Iris pigment epithelial cell (primary cell): ENCODE results near the gene KLHL5.
A peak's percentile ranks its signal among the peaks of the same experiment; 100 is the strongest.

Experiments
- DNase-seq: peaks from one replicate; pipeline ENCODE4 v3.0.0-alpha.2; 2011; ENCODE audit warnings: low read depth

The KLHL5 gene

GRCh38 chr4:39044364-39044955, 17.6 kb upstream of the KLHL5 start:
- peak; percentile 94 for DNase-seq

- peak; percentile 38 for DNase-seq
These were observed 16.8 kb upstream of the KLHL5 start for GRCh38 chr4:39044956-39045826.

- peak; percentile 65 for DNase-seq
These were observed 16.2 kb upstream of the KLHL5 start for GRCh38 chr4:39045827-39046221.

- DNase-seq: peak; percentile 91
These were observed 15.8 kb upstream of the KLHL5 start for GRCh38 chr4:39046249-39046648.

- peak; percentile 72 for DNase-seq
These were observed 14.4 kb upstream of the KLHL5 start for GRCh38 chr4:39047681-39048080.

GRCh38 chr4:39048311-39048710, 13.7 kb upstream of the KLHL5 start:
- DNase-seq: peak; percentile 58

- no peak for DNase-seq
These were observed 11.4 kb upstream of the KLHL5 start for GRCh38 chr4:39050590-39050989.

GRCh38 chr4:39051492-39051891, 10.5 kb upstream of the KLHL5 start:
- peak; percentile 22 for DNase-seq

- no peak for DNase-seq
These were observed 8.0 kb upstream of the KLHL5 start for GRCh38 chr4:39053983-39054382.

GRCh38 chr4:39054497-39054896, 7.5 kb upstream of the KLHL5 start:
- DNase-seq: peak; percentile 21

- DNase-seq: no peak
These were observed 6.0 kb upstream of the KLHL5 start for GRCh38 chr4:39056023-39056422.

- DNase-seq: no peak
These were observed 575 bp upstream of the KLHL5 start for GRCh38 chr4:39061457-39061856.

- no peak for DNase-seq
These were observed 702 bp downstream of the KLHL5 start for GRCh38 chr4:39062770-39063097.

- DNase-seq: no peak
These were observed 1.4 kb downstream of the KLHL5 start for GRCh38 chr4:39063430-39063829.

- peak; percentile 42 for DNase-seq
These were observed 4.3 kb downstream of the KLHL5 start for GRCh38 chr4:39066371-39066770.

- DNase-seq: no peak
These were observed 5.0 kb downstream of the KLHL5 start for GRCh38 chr4:39067031-39067430.

- DNase-seq: peak; percentile 43
These were observed 5.4 kb downstream of the KLHL5 start for GRCh38 chr4:39067451-39067850.

GRCh38 chr4:39068907-39069306, 6.9 kb downstream of the KLHL5 start:
- DNase-seq: no peak

- no peak for DNase-seq
These were observed 16.8 kb downstream of the KLHL5 start for GRCh38 chr4:39078829-39079228.

- peak; percentile 28 for DNase-seq
These were observed 21.1 kb downstream of the KLHL5 start for GRCh38 chr4:39083164-39083563.

- peak; percentile 80 for DNase-seq
These were observed 23.9 kb downstream of the KLHL5 start for GRCh38 chr4:39085891-39086290.

- no peak for DNase-seq
These were observed 34.8 kb downstream of the KLHL5 start for GRCh38 chr4:39096847-39097246.

- no peak for DNase-seq
These were observed 35.3 kb downstream of the KLHL5 start for GRCh38 chr4:39097290-39097689.

- DNase-seq: no peak
These were observed 40.3 kb downstream of the KLHL5 start for GRCh38 chr4:39102297-39102696.
